Measurements from ENCODE around the gene CHEK1. TPM values are rescaled to one million over a fixed set of nuclear protein-coding genes. Genes with fewer than 3 reads are reported as not detected.
"Not testable (repeated sequence)": the region's sequence is repeated elsewhere in the genome, so short reads cannot be mapped to it uniquely, and the experiment has no call there.

The CHEK1 gene
- polyA plus RNA-seq, 1 donor, result 8.8 TPM

DNA sequence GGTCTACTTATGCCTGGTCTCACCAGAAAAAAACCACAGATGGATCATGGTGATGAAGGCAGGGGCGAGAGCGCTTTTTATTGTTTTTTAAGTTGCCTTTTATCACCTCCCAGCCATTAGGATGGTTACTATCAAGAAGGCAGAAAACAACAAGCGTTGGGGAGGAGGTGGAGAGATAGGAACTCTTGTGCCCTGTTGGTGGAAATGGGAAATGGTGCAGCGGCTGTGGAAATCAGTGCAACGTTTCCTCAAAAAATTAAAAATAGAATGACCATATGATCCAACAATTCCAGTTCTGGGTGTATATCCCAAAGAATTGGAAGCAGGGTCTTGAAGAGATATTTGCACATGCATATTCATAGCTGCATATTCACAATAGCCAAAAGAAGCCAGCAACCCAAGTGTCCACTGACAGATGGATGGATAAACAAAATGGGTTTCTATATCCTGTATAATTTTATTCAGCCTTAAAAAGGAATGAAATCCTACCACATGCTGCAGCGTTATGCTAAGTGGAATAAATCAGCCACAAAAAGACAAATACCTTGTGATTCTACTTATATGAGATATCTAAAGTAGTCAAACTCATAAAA, 76.2 kb downstream of the CHEK1 start:
- no peak for DNase-seq

DNA sequence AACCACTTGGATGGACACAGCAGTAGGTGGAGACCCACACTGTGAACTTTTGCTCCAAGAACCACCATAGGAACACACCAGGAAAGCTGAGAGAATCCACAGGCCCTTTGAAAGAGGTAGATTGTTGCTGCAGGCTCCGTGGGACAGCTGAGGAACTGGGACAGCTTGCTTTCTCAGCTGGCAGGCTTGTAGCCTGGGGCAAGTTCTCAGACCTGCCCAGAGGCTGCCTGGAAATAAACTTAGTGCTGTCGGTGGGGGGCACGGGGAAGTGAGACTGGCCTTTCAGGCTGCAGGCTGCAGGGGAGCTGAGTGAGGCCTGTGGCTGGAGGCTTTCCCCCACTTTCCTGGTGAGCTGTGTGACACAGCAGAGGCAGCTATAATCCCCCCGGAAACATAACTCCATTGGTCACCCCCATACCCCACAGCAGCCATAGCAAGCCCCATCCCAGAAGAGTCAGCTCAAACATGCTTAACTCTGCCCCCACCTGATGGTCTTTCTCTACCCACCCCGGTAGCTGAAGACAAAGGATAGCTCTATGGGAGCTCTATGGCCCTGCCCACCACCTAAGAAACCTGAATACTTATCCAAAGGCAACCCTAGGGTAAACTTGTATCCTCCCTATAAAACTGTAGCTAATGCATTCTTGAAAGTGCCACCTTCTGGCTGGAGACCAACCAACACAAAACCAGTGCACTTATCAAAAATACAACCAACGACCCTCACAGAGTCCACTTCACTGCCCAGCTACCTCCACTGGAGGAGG, 77.1 kb downstream of the CHEK1 start:
- no peak for DNase-seq

- DNase-seq, result not testable (repeated sequence)
These were observed 79.7 kb downstream of the CHEK1 start for GRCh38 chr11:125704686-125705085.

DNA sequence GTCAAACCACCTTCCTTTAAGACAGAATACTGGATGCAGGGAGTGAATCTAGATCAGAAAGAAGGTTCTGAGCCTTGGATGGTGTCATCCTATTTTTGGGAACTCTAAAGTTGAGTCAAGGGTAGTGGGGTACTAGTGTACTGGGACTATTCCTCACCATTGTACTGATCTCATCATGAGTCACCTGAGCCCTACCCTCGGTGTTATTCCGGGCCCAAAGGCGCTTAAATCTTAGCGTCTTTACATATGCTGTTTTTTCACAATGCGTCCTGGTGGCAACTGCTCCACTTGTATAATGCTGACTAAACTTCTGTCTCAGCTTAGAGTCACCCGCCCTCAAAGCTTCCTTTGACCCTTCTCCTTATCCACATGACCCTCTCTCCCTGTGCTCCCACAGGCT, 95.8 kb downstream of the CHEK1 start:
- DNase-seq, result no peak

- DNase-seq, result no peak
These were observed 99.2 kb downstream of the CHEK1 start for GRCh38 chr11:125724125-125724524.

Other genes with a start within 250 kb of the CHEK1 start
- 6.7 TPM for gene FEZ1, start 128.9 kb upstream of the CHEK1 start, polyA plus RNA-seq (ENCODE audit: insufficient read length)
- gene EI24, start 55.7 kb upstream of the CHEK1 start, polyA plus RNA-seq (ENCODE audit: insufficient read length), result 56.3 TPM
- gene STT3A, start 32.3 kb upstream of the CHEK1 start, polyA plus RNA-seq (ENCODE audit: insufficient read length), result 104 TPM
- 0.18 TPM for gene ACRV1, start 55.7 kb downstream of the CHEK1 start, polyA plus RNA-seq (ENCODE audit: insufficient read length)
- gene PATE1, start 121.1 kb downstream of the CHEK1 start, polyA plus RNA-seq (ENCODE audit: insufficient read length), result not detected
- gene PATE2, start 153.7 kb downstream of the CHEK1 start, polyA plus RNA-seq (ENCODE audit: insufficient read length), result not detected
- not detected for gene PATE3, start 163.0 kb downstream of the CHEK1 start, polyA plus RNA-seq (ENCODE audit: insufficient read length)
- not detected for gene PATE4, start 208.2 kb downstream of the CHEK1 start, polyA plus RNA-seq (ENCODE audit: insufficient read length)